WI38 (cell line): ENCODE results near the gene GMPPA.

Experiments used
- H3K4me3 ChIP-seq: 2 replicates; pipeline ENCODE4 v1.5.1; 2011; ENCODE audit warnings: low read depth, mild to moderate bottlenecking, control low read depth, low read length
- CTCF ChIP-seq: IDR thresholded peaks from 2 replicates; pipeline ENCODE4 v1.5.1; 2012; ENCODE audit warnings: low read depth, mild to moderate bottlenecking, control low read depth, low read length

GMPPA gene

GRCh38 chr2:219512524-219513216 is 14.0 kb downstream of the GMPPA start:
- TF ChIP-seq CTCF: no peak
- H3K4me3 ChIP-seq: no peak overlapping the region

GRCh38 chr2:219513787-219514186 is 15.1 kb downstream of the GMPPA start:
- no peak for TF ChIP-seq CTCF
- no peak overlapping the region for H3K4me3 ChIP-seq

- no peak for TF ChIP-seq CTCF
- no peak within 1 kb of the TSS for H3K4me3 ChIP-seq
Measured at GRCh38 chr2:219514196-219514761, 15.6 kb downstream of the GMPPA start, which contains the start of gene ASIC4. ASIC4 (plus strand) TSS chr2:219514482; CDS start chr2:219514725, 243 bp downstream.

GRCh38 chr2:219514836-219515235 is 16.1 kb downstream of the GMPPA start:
- no peak overlapping the region for H3K4me3 ChIP-seq
- TF ChIP-seq CTCF: no peak

GRCh38 chr2:219515874-219516629 is 17.4 kb downstream of the GMPPA start:
- no peak overlapping the region for H3K4me3 ChIP-seq
- TF ChIP-seq CTCF: no peak

- no peak overlapping the region for H3K4me3 ChIP-seq
- no peak for TF ChIP-seq CTCF
Measured at GRCh38 chr2:219516888-219517287, 18.2 kb downstream of the GMPPA start.
